ENCODE results near the gene TYK2. TPM values are rescaled to one million over a fixed set of nuclear protein-coding genes. Genes with fewer than 3 reads are reported as not detected.

TYK2 gene
- total RNA-seq, 1 experiment from 2014 or later: 104 TPM

GRCh38 chr19:10406191-10406590 lies 25.8 kb upstream of the TYK2 start:
- no peak for DNase-seq (ENCODE audit: low read depth, low spot score)
- ChIA-PET CTCF (interaction anchor here (0.7 kb wide), 1 partner anchor 10 kb away, joined by 4 read pairs; no protein-coding TSS in a partner anchor), POLR2A (interaction anchor here (0.5 to 0.6 kb wide), 2 partner anchors 36 to 91 kb away, joined by 8 to 9 read pairs; no protein-coding TSS in a partner anchor)
- no peak overlapping the region for H3K27ac ChIP-seq (ENCODE audit: low read length)
- in situ Hi-C loops (cut with HindIII; ENCODE audit: low pct_unique_long_range_greater_than_20kb, low sequenced_read_pairs) (no loop called here), intact Hi-C loops (cut with micrococcal nuclease; ENCODE audit: unreplicated experiment) (no loop called here)
- no peak overlapping the region for H3K4me3 ChIP-seq (ENCODE audit: low read depth in 2 of 2, low read length in 2 of 2)
- H3K27me3 ChIP-seq (ENCODE audit: control insufficient read depth, insufficient read depth, low read length): no peaks in the 10 kb centered on the region
- H3K4me1 ChIP-seq (ENCODE audit: control insufficient read depth, insufficient read depth, low read length): peaks cover 7% of the 10 kb centered on the region; the same call in 1 of the 2 replicates
- TF ChIP-seq CTCF (IDR thresholded peaks at IDR 0.05): no peak
- TF ChIP-seq REST (IDR thresholded peaks at IDR 0.05; ENCODE audit: insufficient read depth in 1 of 2, low read depth in 2 of 2, low read length in 1 of 2): no peak
- no peak for TF ChIP-seq SIN3A (IDR thresholded peaks at IDR 0.05; ENCODE audit: borderline replicate concordance, insufficient read depth, low read depth, low read length)
- TF ChIP-seq TCF7L2 (IDR thresholded peaks at IDR 0.05; ENCODE audit: low read depth, low read length): no peak
- TF ChIP-seq POLR2AphosphoS5 (IDR thresholded peaks at IDR 0.05; ENCODE audit: low read depth, low read length): no peak
- peaks cover 2% of the 10 kb centered on the region; the same call in 1 of the 2 replicates for H3K36me3 ChIP-seq (ENCODE audit: control insufficient read depth, insufficient read depth, low read length)
- no peak for ATAC-seq
- H3K9me3 ChIP-seq (ENCODE audit: control insufficient read depth, insufficient read depth, low read depth, low read length): no peaks in the 10 kb centered on the region
- BruUV-seq (replicated peaks): no TSS peak

- peaks cover 9% of the 10 kb centered on the region; the same call in 1 of the 2 replicates for H3K4me1 ChIP-seq (ENCODE audit: control insufficient read depth, insufficient read depth, low read length)
- no TSS peak for BruUV-seq (replicated peaks)
- no peaks in the 10 kb centered on the region for H3K27me3 ChIP-seq (ENCODE audit: control insufficient read depth, insufficient read depth, low read length)
- CTCF ChIA-PET: interaction anchor here (0.5 to 1.3 kb wide), 5 partner anchors 10 to 60 kb away, joined by 3 to 4 read pairs (median 3); no protein-coding TSS in a partner anchor
- H3K4me3 ChIP-seq (ENCODE audit: low read depth in 2 of 2, low read length in 2 of 2): peak overlapping the region; percentile 79 to 99
- POLR2A ChIA-PET: interaction anchor here (0.6 kb wide), 1 partner anchor 35 kb away, joined by 8 read pairs; no protein-coding TSS in a partner anchor
- ATAC-seq: no peak
- intact Hi-C loops (cut with micrococcal nuclease; ENCODE audit: unreplicated experiment) (no loop called here), in situ Hi-C loops (cut with HindIII; ENCODE audit: low pct_unique_long_range_greater_than_20kb, low sequenced_read_pairs) (no loop called here)
- H3K9me3 ChIP-seq (ENCODE audit: control insufficient read depth, insufficient read depth, low read depth, low read length): no peaks in the 10 kb centered on the region
- H3K27ac ChIP-seq (ENCODE audit: low read length): no peak overlapping the region
- H3K36me3 ChIP-seq (ENCODE audit: control insufficient read depth, insufficient read depth, low read length): peaks cover 2% of the 10 kb centered on the region
- no peak for DNase-seq (ENCODE audit: low read depth, low spot score)
- TF ChIP-seq POLR2AphosphoS5 (IDR thresholded peaks at IDR 0.05; ENCODE audit: low read depth, low read length) (no peak), CTCF (IDR thresholded peaks at IDR 0.05) (no peak), SIN3A (IDR thresholded peaks at IDR 0.05; ENCODE audit: borderline replicate concordance, insufficient read depth, low read depth, low read length) (no peak), TCF7L2 (IDR thresholded peaks at IDR 0.05; ENCODE audit: low read depth, low read length) (no peak), REST (IDR thresholded peaks at IDR 0.05; ENCODE audit: insufficient read depth in 1 of 2, low read depth in 2 of 2, low read length in 1 of 2) (no peak)
Measured at GRCh38 chr19:10404888-10405820, 24.8 kb upstream of the TYK2 start.
